ENCODE results near the gene AK3.

The AK3 gene

GRCh38 chr9:4704129-4704528 lies 36.9 kb downstream of the AK3 start:
- DNase-seq: no peak

DNA sequence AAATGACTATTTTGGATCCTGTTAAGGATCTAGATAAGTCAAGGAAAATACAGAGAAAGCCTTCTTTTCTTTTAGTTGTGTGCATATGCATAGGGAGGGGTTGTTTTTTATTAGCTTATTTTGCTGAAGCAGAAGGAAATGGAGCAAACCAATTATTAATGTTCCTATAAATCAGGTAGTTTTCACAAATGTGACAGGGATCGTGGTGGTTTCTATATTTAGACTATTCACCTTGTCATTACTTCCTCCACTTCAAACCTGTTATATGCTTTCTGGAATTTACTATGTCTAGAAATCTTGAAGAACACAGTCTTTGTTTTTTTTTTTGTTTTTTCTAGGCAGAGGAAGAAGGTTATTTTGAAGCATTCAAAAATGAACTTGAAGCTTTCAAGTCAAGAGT lies 39.5 kb downstream of the AK3 start:
- no peak for DNase-seq

DNA sequence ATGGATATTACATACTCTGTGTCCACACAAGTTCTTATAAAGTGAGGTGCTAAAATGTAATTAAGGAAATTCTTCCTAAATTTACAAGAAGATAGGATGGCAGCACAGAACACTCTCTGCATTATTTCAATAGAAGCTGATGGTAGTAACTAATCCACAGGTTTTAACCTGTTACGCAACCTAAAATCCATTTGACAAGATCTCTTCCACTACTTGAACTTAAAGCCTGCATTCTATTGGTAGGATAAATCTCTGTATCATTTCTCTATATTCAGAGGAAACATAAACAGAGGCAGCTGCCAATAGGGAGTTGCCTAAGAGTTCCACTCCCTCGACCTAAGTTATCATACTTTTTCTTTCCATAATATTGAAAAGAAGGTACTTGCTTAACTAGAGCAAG lies 40.1 kb downstream of the AK3 start:
- no peak for DNase-seq

- DNase-seq: no peak
Observed at GRCh38 chr9:4700091-4700490, 40.9 kb downstream of the AK3 start.

GRCh38 chr9:4691795-4692194 lies 49.2 kb downstream of the AK3 start:
- no peak for DNase-seq

DNA sequence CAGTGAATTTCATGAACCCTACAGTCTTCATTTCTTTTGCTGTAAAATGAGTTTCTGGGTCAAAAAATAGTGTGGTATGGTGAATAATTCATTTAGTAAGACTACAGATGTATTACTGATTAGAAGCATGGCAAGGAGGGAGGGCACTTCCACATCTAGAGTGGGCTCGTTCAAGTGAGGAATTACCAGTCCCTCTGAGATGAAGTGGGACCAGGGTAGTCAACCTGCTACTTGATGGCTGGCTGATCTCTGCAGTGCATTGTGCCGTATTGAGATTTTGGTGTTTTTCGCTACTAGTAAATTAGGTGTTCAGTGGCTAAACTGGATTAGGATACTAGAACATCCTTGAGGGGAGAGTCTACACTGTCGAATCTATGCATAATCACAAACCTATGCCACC lies 50.9 kb downstream of the AK3 start:
- no peak for DNase-seq

DNA sequence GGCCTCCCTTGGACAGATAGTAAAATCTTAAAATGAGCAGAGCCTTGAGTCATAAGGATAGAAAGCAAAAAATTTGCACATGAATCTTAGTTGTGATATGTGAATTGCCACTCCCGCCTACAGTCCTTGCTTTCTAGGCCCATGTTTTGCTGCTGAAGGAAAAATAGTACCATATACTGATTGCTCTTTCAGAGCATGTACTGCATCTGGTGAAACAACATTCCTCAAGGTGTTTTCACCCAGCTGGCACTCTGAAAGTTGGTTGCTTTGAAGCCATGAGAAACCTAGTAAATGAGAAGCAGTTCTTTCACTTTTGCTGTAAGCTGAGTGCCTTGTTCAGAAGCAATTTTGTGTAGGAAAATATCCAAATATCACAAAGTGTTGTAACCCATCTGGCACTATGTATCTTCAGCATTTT lies 51.3 kb downstream of the AK3 start:
- DNase-seq: no peak

GRCh38 chr9:4689021-4689420 lies 52.0 kb downstream of the AK3 start:
- DNase-seq: peak in 1 of 14 donors; percentile 1

DNA sequence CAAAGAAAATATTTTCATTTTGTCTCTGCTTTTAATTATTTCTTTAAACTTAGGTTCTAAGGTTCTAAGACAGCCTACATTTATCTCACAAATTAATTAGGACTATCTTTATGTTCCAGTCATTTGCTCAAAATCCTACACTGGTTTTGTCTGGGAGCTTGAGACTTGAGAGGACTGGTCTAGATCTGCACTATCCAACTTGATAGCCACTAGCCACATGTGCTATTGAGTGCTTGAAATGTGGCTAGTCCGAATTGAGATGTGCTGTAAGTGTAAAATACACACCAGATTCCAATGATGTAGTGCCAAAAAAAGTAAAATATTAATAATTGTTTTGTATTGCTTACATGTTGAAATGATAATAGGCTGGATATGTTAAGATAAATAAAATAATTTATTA lies 54.4 kb downstream of the AK3 start:
- DNase-seq: no peak

DNA sequence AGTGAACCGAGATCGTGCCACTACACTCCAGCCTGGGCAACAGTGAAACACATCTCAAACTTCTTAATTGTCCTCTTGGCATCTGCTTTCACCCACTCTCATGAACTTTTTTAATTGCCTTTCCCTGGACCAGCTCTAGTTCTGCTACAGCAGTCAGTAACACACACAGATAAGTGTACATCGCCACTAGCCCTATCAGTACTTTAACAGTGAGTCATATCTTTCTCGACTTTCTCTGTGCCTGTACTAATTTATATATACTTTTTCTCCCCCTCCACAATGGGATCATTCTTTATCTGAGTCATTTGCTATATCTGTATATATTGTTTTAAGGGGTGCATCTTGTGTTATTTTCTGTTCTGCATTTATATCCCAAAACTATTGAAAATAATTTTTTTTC lies 54.9 kb downstream of the AK3 start:
- DNase-seq: no peak

- no peak for DNase-seq
Observed at GRCh38 chr9:4684820-4685219, 56.2 kb downstream of the AK3 start.

DNA sequence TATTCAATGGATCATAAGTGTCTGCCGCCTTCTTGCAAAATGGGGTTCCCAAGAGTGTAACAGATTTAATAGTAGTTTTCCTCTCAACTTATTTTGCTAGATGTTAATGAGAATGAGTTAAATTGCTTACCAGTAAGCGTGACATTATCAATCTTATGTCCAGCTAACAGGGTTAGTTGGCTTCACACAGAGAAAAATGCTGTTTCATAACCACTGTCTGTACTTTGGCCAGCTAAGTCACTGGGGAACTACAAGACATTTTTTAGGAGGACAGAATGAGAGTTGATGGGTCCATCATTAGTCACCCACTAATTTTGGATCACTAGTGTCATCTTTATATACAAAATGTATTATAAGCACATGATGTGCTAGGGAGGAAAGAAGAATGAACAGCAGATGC lies 60.3 kb downstream of the AK3 start:
- DNase-seq: no peak

GRCh38 chr9:4680173-4680525 lies 60.9 kb downstream of the AK3 start:
- no peak for DNase-seq

DNA sequence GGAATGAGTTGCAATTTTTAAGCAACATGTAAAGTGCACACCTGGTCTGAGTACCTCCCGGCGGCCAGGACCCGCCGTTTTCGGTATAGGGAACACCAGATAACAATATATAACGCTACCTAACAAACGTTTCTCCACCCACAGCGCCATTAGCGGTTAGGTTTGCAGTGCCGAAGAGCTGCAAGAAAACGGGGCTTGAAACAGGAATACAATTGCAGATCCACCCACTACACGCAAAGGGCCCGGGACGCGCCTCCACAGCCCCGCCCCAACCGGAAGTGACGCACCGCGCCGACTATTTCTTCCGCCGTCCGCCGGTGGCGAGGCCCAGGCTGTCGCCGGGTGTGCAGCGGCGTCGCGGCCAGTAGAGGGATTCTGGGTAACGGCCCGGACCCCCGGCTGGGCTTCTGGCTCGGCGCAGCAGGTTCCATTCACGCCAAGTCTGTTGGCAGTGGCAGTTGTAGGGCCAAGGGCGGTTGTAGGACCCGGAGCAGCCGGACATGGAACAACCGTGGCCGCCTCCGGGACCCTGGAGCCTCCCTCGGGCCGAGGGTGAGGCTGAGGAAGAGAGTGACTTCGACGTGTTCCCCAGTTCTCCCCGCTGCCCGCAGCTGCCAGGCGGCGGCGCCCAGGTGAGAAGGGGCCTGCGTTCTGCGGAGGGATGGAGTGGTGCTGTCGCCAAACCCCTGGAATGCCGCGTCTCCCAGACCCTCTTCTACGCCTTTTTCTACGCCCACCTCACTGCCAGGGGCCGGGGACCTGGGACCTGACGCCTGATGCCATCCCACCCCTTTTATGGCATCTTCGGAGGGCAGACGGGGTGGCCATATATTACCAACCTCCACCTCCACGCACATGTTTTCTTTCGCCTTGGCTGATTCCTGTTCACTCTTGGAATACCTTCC lies 61.5 kb downstream of the AK3 start, which contains the start of gene CDC37L1:
Gene CDC37L1, plus strand, starts transcription at position 302 of the 905 bp plus-strand sequence. Its CDS starts 199 bp downstream, at position 501.
- peak; percentile 62 to 98 (median 95) for DNase-seq

- DNase-seq: peak in 1 of 14 donors; percentile 59
Observed at GRCh38 chr9:4678679-4679267, 62.2 kb downstream of the AK3 start.

GRCh38 chr9:4677392-4677791 lies 63.6 kb downstream of the AK3 start:
- DNase-seq: no peak

DNA sequence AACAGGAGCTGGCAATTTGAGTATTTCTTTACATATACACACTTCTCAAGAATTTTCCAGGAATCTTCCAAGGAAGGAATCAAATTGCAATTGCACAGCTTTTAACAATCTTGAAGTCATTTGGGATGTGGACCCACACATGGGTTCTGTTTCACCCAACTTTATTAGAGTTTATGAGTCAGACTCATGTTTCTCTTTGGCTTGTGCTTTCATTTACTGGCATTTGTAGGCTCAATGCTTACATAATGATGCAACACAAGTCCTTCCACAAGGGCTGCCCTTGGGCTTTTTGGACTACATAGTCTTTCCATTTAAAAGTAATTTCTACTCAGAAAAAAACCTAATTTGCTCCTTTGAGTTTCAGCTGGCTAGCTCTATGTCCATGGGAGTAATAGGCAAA lies 66.2 kb downstream of the AK3 start:
- no peak for DNase-seq

DNA sequence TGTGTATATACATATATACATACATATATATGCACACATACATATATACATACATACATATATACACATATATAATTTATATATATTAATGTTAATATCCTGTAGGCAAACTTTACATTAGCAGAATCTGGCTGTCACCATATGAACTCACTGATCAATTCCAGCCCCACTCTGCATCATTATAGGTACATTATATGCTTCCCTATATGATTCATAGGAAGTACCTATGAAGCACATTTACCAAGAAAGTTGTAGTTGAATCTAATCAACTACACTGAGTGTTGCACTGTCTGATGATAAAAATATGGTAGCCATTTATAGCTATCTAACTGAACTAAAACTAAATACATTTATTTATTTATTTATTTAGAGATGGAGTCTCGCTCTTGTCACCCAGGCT lies 69.3 kb downstream of the AK3 start:
- no peak for DNase-seq

DNA sequence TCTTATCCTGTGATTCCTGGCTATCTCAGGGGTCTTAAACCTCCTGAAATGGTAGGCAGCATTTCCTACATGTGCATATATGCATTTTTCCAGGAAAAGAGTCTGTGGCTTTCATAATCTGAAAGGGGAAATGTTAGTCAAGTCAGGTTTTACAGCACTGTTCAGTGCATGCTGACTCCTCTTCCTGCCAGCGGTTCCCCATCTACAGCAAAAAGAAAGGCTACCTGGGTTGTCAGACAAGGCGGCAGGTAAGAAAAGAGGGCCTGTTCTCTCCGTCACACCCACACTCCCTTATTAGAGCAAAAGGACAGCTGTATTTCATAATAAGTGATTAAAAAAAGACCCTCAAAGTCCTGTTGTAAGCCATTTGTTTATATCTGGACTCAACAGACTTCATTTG lies 70.4 kb downstream of the AK3 start:
- DNase-seq: no peak

- DNase-seq: no peak
Observed at GRCh38 chr9:4669890-4670289, 71.1 kb downstream of the AK3 start.

DNA sequence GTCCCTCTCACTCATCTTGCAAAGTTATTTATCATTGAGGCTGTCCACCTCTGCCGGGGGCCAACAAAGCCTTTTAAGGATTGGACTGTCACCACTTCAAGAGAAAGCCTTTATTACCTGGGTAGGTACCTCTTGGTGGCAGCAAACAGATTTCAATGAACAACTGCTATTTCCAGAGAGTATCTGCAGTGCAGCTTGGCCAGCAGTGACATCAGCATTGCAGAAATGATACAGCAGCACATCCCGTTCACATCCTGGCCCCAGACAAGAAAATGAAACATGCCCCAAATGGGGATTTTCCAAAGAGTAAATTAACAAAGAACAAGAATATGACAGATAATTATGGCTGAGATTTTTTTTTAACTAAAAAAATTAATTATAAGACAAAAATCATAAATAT lies 72.4 kb downstream of the AK3 start:
- no peak for DNase-seq

GRCh38 chr9:4667681-4668080 lies 73.3 kb downstream of the AK3 start:
- DNase-seq: no peak

DNA sequence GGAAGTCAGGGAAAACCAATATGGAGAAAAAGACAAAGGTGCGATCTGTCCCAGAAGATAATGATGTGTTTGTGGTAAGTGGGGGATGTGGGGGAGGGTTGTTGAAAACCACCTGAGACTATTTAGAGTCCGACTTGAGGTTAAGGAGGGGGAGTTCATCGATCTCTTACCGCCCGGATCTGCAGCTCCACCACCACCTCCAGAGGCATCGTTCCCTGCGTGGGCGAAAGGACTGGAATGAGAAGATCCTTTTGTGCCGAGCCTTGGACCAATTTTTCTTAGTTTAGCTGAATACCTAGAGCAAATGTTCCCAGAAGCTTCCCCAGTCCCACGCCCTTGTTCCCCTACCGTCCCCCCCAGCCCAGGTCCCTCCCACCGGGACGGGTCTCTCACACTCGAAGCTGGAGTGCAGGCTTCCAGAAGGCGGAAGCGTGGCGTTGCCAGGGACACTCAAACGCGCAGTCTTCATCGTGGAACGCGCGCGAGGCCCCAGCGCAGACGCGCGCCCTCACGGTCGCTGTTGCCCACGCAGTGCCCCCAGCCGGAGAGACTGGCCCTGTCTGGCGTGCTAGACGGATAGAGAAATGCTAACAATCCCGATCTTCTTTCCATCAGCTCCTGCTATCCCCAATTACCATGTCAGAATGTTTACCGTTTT lies 74.8 kb downstream of the AK3 start, which contains the start of gene SPATA6L:
Gene SPATA6L, minus strand, starts transcription at position 439 of the 658 bp plus-strand sequence. Its CDS starts 230 bp downstream, at position 209.
- DNase-seq: peak in 11 of 14 donors; percentile 13 to 74 (median 44)

Data from C1 segment of cervical spinal cord (tissue), 14 donors.